CD8-positive, alpha-beta memory T cell (primary cell): Measurements from ENCODE around the gene RCAN1. TPM values are rescaled to one million over a fixed set of nuclear protein-coding genes. Genes with fewer than 3 reads are reported as not detected.

Experiments
- CTCF ChIA-PET: fragments of 350-600 bp; sonication (Branson Sonifier 250); formaldehyde crosslinking; loops from one replicate; lab custom pipeline; 2021; ENCODE audit warnings: antibody characterized with exemption; lab: Charles Lee
- POLR2A ChIA-PET: fragments of 350-600 bp; sonication (Branson Sonifier 250); formaldehyde crosslinking; loops from one replicate; lab custom pipeline; 2021; ENCODE audit warnings: antibody characterized with exemption; lab: Charles Lee
- DNase-seq, 5 donors: peaks; one replicate each; pipeline versions ENCODE4 v3.0.0 to v3.0.0-alpha.2; 2020 to 2022; ENCODE audit warnings: mixed read lengths in 1 of 5
- H3K27ac ChIP-seq: one replicate; pipeline ENCODE4 v1.7.0; 2013; ENCODE audit warnings: low read depth, mild to moderate bottlenecking, low read length, moderate library complexity
- H3K27me3 ChIP-seq: 2 replicates; pipeline ENCODE4 v1.7.0; 2013; ENCODE audit warnings: low read length, mild to moderate bottlenecking; ENCODE audit not compliant: insufficient read depth, poor library complexity, severe bottlenecking
- H3K36me3 ChIP-seq: 2 replicates; pipeline ENCODE4 v1.7.0; 2013; ENCODE audit warnings: mild to moderate bottlenecking, low read length, moderate library complexity; ENCODE audit not compliant: insufficient read depth
- H3K4me1 ChIP-seq: 2 replicates; pipeline ENCODE4 v1.7.0; 2013; ENCODE audit warnings: mild to moderate bottlenecking, low read length, moderate library complexity; ENCODE audit not compliant: insufficient read depth
- H3K4me3 ChIP-seq: 2 replicates; pipeline ENCODE4 v1.7.0; 2013; ENCODE audit warnings: mild to moderate bottlenecking, low read length
- H3K9me3 ChIP-seq: 2 replicates; pipeline ENCODE4 v1.7.0; 2013; ENCODE audit warnings: mild to moderate bottlenecking, low read length
- H3K27ac Mint-ChIP-seq, 8 donors: one replicate each; pipeline ENCODE4 v1.8.0; 2020 to 2021; ENCODE audit warnings: mixed read lengths in 8 of 8, mild to moderate bottlenecking in 6 of 8, inconsistent platforms in 3 of 8, moderate library complexity in 3 of 8
- H3K27me3 Mint-ChIP-seq, 2 donors: one replicate each; pipeline ENCODE4 v1.8.0; 2020 to 2021; ENCODE audit warnings: mixed read lengths in 2 of 2, mild to moderate bottlenecking in 1 of 2, moderate library complexity in 1 of 2
- H3K36me3 Mint-ChIP-seq, 3 donors: one replicate each; pipeline ENCODE4 v1.8.0; 2020 to 2021; ENCODE audit warnings: mixed read lengths in 3 of 3, inconsistent platforms in 1 of 3, mild to moderate bottlenecking in 1 of 3
- H3K4me1 Mint-ChIP-seq, 3 donors: one replicate each; pipeline ENCODE4 v1.8.0; 2020 to 2021; ENCODE audit warnings: mixed read lengths in 3 of 3, inconsistent platforms in 1 of 3, mild to moderate bottlenecking in 1 of 3
- H3K4me3 Mint-ChIP-seq, 7 donors: one replicate each; pipeline ENCODE4 v1.8.0; 2020 to 2021; ENCODE audit warnings: mixed read lengths in 7 of 7, mild to moderate bottlenecking in 6 of 7, moderate library complexity in 4 of 7, inconsistent platforms in 2 of 7
- H3K9me3 Mint-ChIP-seq, 5 donors: one replicate each; pipeline ENCODE4 v1.8.0; 2020 to 2022; ENCODE audit warnings: mixed read lengths in 5 of 5, mild to moderate bottlenecking in 3 of 5, moderate library complexity in 2 of 5, inconsistent platforms in 1 of 5
- polyA plus RNA-seq: library from polyadenylated mRNA; unstranded; fragments of 300-500 nt; fragmentation: Illumina TruSeq; gene quantifications from one replicate; pipeline ENCODE4 v1.2.3, GENCODE V29; 2021
- total RNA-seq, 2 experiments: library from RNA; stranded (reverse); gene quantifications; one replicate each; pipeline ENCODE4 v1.2.3, GENCODE V29; 2021

The RCAN1 gene
- total and polyA plus RNA-seq, 3 experiments from 2014 or later, result 16.0 to 19.6 (median 16.9) TPM

- no peaks in the 10 kb centered on the region for H3K36me3 Mint-ChIP-seq
- Histone ChIP-seq H3K27ac (no peak overlapping the region), H3K9me3 (no peaks in the 10 kb centered on the region), H3K4me3 (no peak overlapping the region), H3K4me1 (peaks cover 4% of the 10 kb centered on the region), H3K27me3 (no peaks in the 10 kb centered on the region), H3K36me3 (no peaks in the 10 kb centered on the region)
- no peak overlapping the region for H3K27ac Mint-ChIP-seq
- no peak overlapping the region for H3K4me3 Mint-ChIP-seq
- no peak for DNase-seq
- peaks cover 9 to 14% (median 13%) of the 10 kb centered on the region in 3 donors for H3K4me1 Mint-ChIP-seq
- CTCF ChIA-PET, result interaction anchor here (0.7 to 0.8 kb wide), 2 partner anchors 13 to 68 kb away, joined by 3 read pairs; no protein-coding TSS in a partner anchor
- H3K9me3 Mint-ChIP-seq, result no peaks in the 10 kb centered on the region
- no peaks in the 10 kb centered on the region for H3K27me3 Mint-ChIP-seq
- POLR2A ChIA-PET, result no interaction called here
These were observed 20.2 kb downstream of the RCAN1 start for GRCh38 chr21:34594566-34595234.

- Mint-ChIP-seq H3K27me3 (no peaks in the 10 kb centered on the region), H3K9me3 (no peaks in the 10 kb centered on the region), H3K36me3 (no peaks in the 10 kb centered on the region), H3K27ac (no peak overlapping the region), H3K4me3 (no peak overlapping the region), H3K4me1 (peaks cover 12 to 20% (median 15%) of the 10 kb centered on the region in 3 donors)
- no peaks in the 10 kb centered on the region for H3K36me3 ChIP-seq
- H3K4me1 ChIP-seq, result peaks cover 8% of the 10 kb centered on the region
- no peak overlapping the region for H3K4me3 ChIP-seq
- H3K27ac ChIP-seq, result no peak overlapping the region
- POLR2A ChIA-PET, result no interaction called here
- CTCF ChIA-PET, result interaction anchor here (0.7 kb wide), 1 partner anchor 67 kb away, joined by 3 read pairs; no protein-coding TSS in a partner anchor
- no peaks in the 10 kb centered on the region for H3K27me3 ChIP-seq
- H3K9me3 ChIP-seq, result no peaks in the 10 kb centered on the region
- no peak for DNase-seq
These were observed 20.9 kb downstream of the RCAN1 start for GRCh38 chr21:34593954-34594531.

DNA sequence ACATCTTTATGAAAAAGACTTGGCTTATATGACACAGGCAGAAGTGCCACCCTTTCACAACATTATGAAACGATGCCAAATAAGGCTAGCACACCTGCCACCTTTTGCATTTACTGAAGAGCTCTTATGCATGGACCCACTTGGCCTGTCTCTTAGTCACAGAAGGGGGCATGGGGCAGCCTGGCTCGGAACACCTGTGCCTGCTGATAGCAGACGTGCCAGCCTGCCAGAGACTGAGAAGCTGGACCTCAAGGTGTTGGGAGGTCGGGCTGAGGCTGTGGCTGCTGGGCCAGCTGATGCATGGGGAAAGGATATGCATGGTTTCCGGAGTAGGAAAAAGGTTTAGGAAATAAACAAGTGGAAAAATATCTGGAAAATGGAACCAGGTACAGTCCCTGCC, 21.5 kb downstream of the RCAN1 start:
- no peaks in the 10 kb centered on the region for H3K36me3 ChIP-seq
- no peaks in the 10 kb centered on the region for H3K9me3 ChIP-seq
- no peak overlapping the region for H3K4me3 ChIP-seq
- no peak for DNase-seq
- ChIA-PET POLR2A (no interaction called here), CTCF (no interaction called here)
- H3K27me3 Mint-ChIP-seq, result no peaks in the 10 kb centered on the region
- no peaks in the 10 kb centered on the region for H3K9me3 Mint-ChIP-seq
- peak overlapping the region in 1 of 7 donors; percentile 45 for H3K4me3 Mint-ChIP-seq
- peaks cover 8% of the 10 kb centered on the region for H3K4me1 ChIP-seq
- no peaks in the 10 kb centered on the region for H3K27me3 ChIP-seq
- H3K27ac Mint-ChIP-seq, result peak overlapping the region in 1 of 8 donors; percentile 14
- peaks cover 0 to 3% (median 0%) of the 10 kb centered on the region in 3 donors for H3K36me3 Mint-ChIP-seq
- H3K27ac ChIP-seq, result no peak overlapping the region
- peaks cover 12 to 20% (median 15%) of the 10 kb centered on the region in 3 donors for H3K4me1 Mint-ChIP-seq

GRCh38 chr21:34592120-34592955, 22.6 kb downstream of the RCAN1 start:
- ChIA-PET CTCF (no interaction called here), POLR2A (no interaction called here)
- Histone ChIP-seq H3K27ac (no peak overlapping the region), H3K4me3 (no peak overlapping the region), H3K27me3 (no peaks in the 10 kb centered on the region), H3K36me3 (no peaks in the 10 kb centered on the region), H3K9me3 (no peaks in the 10 kb centered on the region), H3K4me1 (peaks cover 8% of the 10 kb centered on the region)
- Mint-ChIP-seq H3K4me3 (no peak overlapping the region), H3K4me1 (peaks cover 12 to 20% (median 15%) of the 10 kb centered on the region in 3 donors), H3K27me3 (no peaks in the 10 kb centered on the region), H3K36me3 (peaks cover 3 to 13% (median 7%) of the 10 kb centered on the region in 3 donors), H3K9me3 (peaks cover under 1 to 11% (median 4%) of the 10 kb centered on the region in 5 donors), H3K27ac (no peak overlapping the region)
- no peak for DNase-seq

- H3K4me1 Mint-ChIP-seq, result peaks cover 12 to 20% (median 15%) of the 10 kb centered on the region in 3 donors
- H3K9me3 Mint-ChIP-seq, result peaks cover 6 to 17% (median 12%) of the 10 kb centered on the region in 5 donors
- H3K36me3 Mint-ChIP-seq, result peaks cover 3 to 29% (median 10%) of the 10 kb centered on the region in 3 donors
- Histone ChIP-seq H3K4me1 (peaks cover 8% of the 10 kb centered on the region), H3K27me3 (no peaks in the 10 kb centered on the region), H3K4me3 (no peak overlapping the region), H3K36me3 (no peaks in the 10 kb centered on the region), H3K27ac (no peak overlapping the region), H3K9me3 (no peaks in the 10 kb centered on the region)
- H3K27me3 Mint-ChIP-seq, result no peaks in the 10 kb centered on the region
- H3K27ac Mint-ChIP-seq, result no peak overlapping the region
- ChIA-PET POLR2A (no interaction called here), CTCF (no interaction called here)
- H3K4me3 Mint-ChIP-seq, result peak overlapping the region in 1 of 7 donors; percentile 44
- DNase-seq, result no peak
These were observed 24.4 kb downstream of the RCAN1 start for GRCh38 chr21:34590520-34590919.

GRCh38 chr21:34589511-34590282, 25.2 kb downstream of the RCAN1 start:
- CTCF ChIA-PET, result no interaction called here
- no peaks in the 10 kb centered on the region for H3K27me3 Mint-ChIP-seq
- H3K9me3 Mint-ChIP-seq, result peaks cover 6 to 17% (median 12%) of the 10 kb centered on the region in 5 donors
- Histone ChIP-seq H3K4me1 (peaks cover 8% of the 10 kb centered on the region), H3K4me3 (no peak overlapping the region), H3K36me3 (no peaks in the 10 kb centered on the region), H3K27me3 (no peaks in the 10 kb centered on the region), H3K9me3 (no peaks in the 10 kb centered on the region), H3K27ac (no peak overlapping the region)
- POLR2A ChIA-PET, result no interaction called here
- peaks cover 12 to 20% (median 15%) of the 10 kb centered on the region in 3 donors for H3K4me1 Mint-ChIP-seq
- peak overlapping the region in 1 of 7 donors; percentile 7 for H3K4me3 Mint-ChIP-seq
- no peak overlapping the region for H3K27ac Mint-ChIP-seq
- H3K36me3 Mint-ChIP-seq, result peaks cover 3 to 32% (median 10%) of the 10 kb centered on the region in 3 donors
- DNase-seq, result no peak

- no peak overlapping the region for H3K27ac Mint-ChIP-seq
- peaks cover 5 to 43% (median 10%) of the 10 kb centered on the region in 3 donors for H3K36me3 Mint-ChIP-seq
- no peaks in the 10 kb centered on the region for H3K9me3 ChIP-seq
- DNase-seq, result no peak
- H3K4me1 ChIP-seq, result no peaks in the 10 kb centered on the region
- no peaks in the 10 kb centered on the region for H3K36me3 ChIP-seq
- H3K4me3 Mint-ChIP-seq, result no peak overlapping the region
- CTCF ChIA-PET, result no interaction called here
- H3K4me3 ChIP-seq, result no peak overlapping the region
- POLR2A ChIA-PET, result no interaction called here
- no peak overlapping the region for H3K27ac ChIP-seq
- peaks cover 6 to 17% (median 12%) of the 10 kb centered on the region in 5 donors for H3K9me3 Mint-ChIP-seq
- H3K27me3 Mint-ChIP-seq, result no peaks in the 10 kb centered on the region
- H3K27me3 ChIP-seq, result no peaks in the 10 kb centered on the region
- H3K4me1 Mint-ChIP-seq, result peaks cover 2 to 13% (median 8%) of the 10 kb centered on the region in 3 donors
These were observed 30.9 kb downstream of the RCAN1 start for GRCh38 chr21:34583926-34584563.
